ENCODE results near the gene GFAP.
"Not testable (repeated sequence)": the region's sequence is repeated elsewhere in the genome, so short reads cannot be mapped to it uniquely, and the experiment has no call there.

The GFAP gene

GRCh38 chr17:44915321-44915726 lies at the start of gene GFAP:
Gene GFAP (minus strand): TSS chr17:44915500. CDS start chr17:44915486, 14 bp downstream.
- no peak for DNase-seq (ENCODE audit: extremely low read depth in 1 of 2, low read depth in 1 of 2)

DNA sequence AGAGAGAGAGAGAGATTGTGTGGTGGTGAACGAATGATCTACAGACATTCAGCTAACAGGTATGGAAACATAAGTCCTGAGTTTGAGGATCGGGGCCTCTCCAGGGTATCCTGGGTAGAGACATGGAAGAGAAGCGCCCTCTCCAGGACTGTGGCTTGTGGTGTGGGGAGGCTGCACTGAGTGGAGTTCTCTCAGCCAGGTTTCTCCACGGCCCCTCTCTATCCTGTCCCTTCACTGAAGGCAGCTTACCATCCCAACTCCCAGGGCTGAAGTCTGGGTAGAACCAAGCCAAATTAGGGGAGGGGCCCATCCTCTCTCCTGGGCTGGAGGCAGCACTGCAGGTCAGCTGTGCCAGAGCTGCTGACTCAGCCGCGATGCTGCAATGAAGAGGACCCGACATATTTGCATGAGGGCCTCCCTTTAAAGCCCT lies 46.6 kb upstream of the GFAP start:
- no peak for DNase-seq (ENCODE audit: extremely low read depth in 1 of 2, low read depth in 1 of 2)

- DNase-seq (ENCODE audit: extremely low read depth in 1 of 2, low read depth in 1 of 2): no peak
These were observed 45.4 kb upstream of the GFAP start for GRCh38 chr17:44960691-44961090.

GRCh38 chr17:44959821-44960531 lies 44.7 kb upstream of the GFAP start:
- DNase-seq (ENCODE audit: extremely low read depth in 1 of 2, low read depth in 1 of 2): no peak

- no peak for DNase-seq (ENCODE audit: extremely low read depth in 1 of 2, low read depth in 1 of 2)
These were observed 42.0 kb upstream of the GFAP start for GRCh38 chr17:44956998-44957981.

- no peak for DNase-seq (ENCODE audit: extremely low read depth in 1 of 2, low read depth in 1 of 2)
These were observed 40.5 kb upstream of the GFAP start for GRCh38 chr17:44955674-44956425.

DNA sequence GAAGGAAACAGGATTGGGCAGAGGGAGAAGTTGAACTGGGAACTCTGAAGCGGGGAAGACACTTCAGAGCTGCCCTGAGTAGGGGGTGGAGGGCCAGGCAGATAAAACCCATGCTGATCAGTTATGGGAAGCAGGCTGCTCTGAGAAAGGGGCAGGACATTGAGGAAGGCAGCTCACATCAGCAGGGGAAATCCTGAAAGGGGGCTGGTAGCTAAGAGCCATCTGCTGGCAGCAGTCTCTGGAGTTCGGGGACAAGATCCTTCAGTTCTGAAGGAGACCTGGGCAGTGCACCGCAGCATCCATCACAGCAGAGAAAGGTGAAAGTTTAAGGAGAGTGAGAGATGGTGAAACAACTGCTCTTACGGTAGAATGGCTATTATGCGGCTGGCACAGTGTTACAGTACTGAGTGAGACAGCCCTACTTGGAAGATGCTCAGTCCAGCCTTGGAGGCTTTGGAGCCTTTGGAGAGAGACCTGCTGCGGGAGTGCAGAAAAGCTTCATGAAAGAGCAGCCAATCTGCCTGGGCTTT lies 37.7 kb upstream of the GFAP start:
- DNase-seq (ENCODE audit: extremely low read depth in 1 of 2, low read depth in 1 of 2): no peak

DNA sequence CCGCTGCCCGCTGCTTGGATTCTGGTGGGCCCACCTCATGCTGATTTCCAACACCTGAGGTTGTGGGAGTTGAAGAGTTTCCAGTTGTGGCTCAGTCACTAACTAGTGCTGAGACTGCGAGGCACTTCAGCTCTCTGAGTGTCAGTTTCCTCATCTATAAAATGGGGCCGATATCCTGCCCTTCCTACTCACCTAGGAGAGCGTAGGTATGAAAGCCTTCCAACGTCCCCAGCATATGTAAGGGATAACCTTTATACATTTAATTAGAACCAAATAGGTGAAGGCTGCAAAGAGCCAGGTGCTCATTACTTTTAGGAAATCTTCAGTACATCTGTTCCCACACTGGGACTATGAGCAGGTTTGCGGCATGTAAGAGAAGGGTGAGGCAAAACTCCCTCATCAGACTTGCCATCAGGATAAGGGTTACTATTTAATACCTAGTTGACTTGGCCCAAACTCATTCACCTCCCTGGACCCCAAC lies 33.1 kb upstream of the GFAP start:
- no peak for DNase-seq (ENCODE audit: extremely low read depth in 1 of 2, low read depth in 1 of 2)

GRCh38 chr17:44947461-44948314 lies 32.4 kb upstream of the GFAP start, which contains the start of gene KIF18B:
Gene KIF18B (minus strand): TSS chr17:44947773. CDS start chr17:44936344, 11,429 bp downstream.
- peak; percentile 79 to 93 for DNase-seq (ENCODE audit: extremely low read depth in 1 of 2, low read depth in 1 of 2)

- not testable (repeated sequence) for DNase-seq (ENCODE audit: extremely low read depth in 1 of 2, low read depth in 1 of 2)
These were observed 30.4 kb upstream of the GFAP start for GRCh38 chr17:44945652-44946051.

DNA sequence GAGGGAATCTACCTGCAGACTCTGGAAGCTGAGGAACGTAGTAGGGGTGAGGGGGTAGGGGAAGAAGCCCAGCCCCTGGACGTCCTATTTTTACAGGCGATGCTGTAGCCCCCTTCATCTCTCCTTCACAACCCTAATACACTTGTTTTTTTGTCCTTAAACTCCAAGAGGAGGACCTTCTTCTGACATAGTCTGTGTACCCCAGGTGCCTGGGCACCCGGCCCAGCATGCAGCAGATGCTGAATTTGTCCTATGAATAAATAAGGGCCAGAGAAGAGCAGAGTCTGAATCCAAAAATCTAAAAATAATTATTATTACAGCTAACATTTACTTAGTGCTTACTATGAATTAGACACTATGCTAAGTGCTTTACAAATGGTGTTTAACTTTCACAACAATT lies 27.2 kb upstream of the GFAP start:
- DNase-seq (ENCODE audit: extremely low read depth in 1 of 2, low read depth in 1 of 2): no peak

GRCh38 chr17:44941712-44942331 lies 26.5 kb upstream of the GFAP start:
- no peak for DNase-seq (ENCODE audit: extremely low read depth in 1 of 2, low read depth in 1 of 2)

GRCh38 chr17:44940768-44941167 lies 25.5 kb upstream of the GFAP start:
- DNase-seq (ENCODE audit: extremely low read depth in 1 of 2, low read depth in 1 of 2): no peak

GRCh38 chr17:44940317-44940716 lies 25.0 kb upstream of the GFAP start:
- no peak for DNase-seq (ENCODE audit: extremely low read depth in 1 of 2, low read depth in 1 of 2)

- DNase-seq (ENCODE audit: extremely low read depth in 1 of 2, low read depth in 1 of 2): no peak
These were observed 19.8 kb upstream of the GFAP start for GRCh38 chr17:44935116-44935515.

DNA sequence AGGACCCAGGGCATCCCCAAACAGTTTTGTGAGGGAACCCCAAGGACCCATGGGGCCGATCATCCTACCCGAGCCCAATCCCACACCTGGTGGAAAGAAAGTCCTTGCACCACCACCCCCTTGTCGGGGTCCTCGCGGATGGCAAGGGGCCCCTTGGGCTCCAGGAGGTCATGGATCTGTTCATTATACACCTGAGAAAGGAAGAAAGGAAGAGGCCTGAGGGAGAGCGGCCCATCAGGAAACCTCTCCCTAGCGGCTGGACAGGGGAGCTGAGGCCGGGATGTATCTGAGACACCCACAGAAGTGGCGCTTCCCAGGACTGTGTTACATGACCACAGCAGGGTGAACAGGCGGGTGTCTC lies 19.4 kb upstream of the GFAP start:
- DNase-seq (ENCODE audit: extremely low read depth in 1 of 2, low read depth in 1 of 2): no peak

DNA sequence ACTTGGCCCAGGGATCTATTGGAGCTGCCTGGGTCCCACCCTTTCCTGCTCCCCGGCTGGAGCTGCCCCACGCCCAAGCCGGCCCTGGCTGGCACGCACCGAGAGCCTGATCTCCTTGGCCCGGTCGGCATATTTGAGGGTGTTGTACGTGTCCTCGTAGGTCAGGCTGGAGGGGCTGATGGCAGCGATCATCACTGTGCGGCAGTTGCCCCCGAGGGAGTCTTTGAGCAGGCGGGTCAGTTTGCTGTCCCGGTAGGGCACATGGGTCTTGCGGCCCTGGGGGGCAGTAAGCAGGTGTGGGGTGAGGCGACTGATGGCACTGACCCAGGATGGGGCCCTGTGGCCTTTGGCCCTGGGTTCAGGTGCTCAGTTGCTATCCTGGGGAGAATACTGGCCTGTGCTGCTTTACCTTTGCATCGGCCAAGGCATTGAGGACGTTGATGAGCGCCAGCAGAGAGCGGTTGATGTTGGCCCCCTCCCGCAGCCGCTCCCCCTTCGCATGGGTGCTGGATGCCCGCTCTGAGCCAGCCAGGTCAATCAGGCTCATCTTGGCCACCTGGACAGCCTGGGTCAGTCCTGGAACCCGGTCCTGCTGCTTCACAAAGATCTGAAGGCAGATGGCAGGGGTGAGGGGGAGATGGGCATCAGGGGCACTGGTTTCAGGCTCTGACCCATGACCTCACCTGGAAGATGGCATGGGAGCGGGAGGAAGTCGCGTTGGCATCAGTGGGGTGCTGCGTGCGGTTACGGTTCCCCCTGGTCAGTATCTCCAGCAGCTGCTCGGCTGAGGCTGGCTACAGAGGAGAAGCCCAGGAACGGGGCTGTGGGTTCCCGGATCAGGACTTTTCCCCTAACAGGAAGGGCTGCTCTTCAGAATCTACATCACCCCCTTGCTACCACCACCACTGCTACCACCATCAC lies 18.8 kb upstream of the GFAP start:
- DNase-seq (ENCODE audit: extremely low read depth in 1 of 2, low read depth in 1 of 2): no peak

DNA sequence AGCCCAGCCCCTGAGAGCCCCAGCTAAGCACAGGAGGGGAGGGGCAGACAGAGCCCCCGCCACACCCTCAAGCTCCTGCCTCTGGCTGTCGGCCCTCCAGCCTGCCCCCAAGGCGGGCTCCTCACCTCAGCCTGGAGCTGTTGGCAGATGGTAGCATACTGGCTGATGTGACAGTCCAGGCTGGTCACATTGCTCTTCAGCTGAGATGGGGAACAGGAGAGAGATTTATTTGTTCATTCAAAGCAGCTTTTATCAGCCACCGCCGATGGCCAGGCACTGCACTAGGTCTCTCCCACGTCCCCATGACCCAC lies 17.4 kb upstream of the GFAP start:
- no peak for DNase-seq (ENCODE audit: extremely low read depth in 1 of 2, low read depth in 1 of 2)
